ENCODE measurements around the gene RUNX1. TPM values are rescaled to one million over a fixed set of nuclear protein-coding genes. Genes with fewer than 3 reads are reported as not detected.
A peak's percentile ranks its signal among the peaks of the same experiment; 100 is the strongest.

The RUNX1 gene
- total RNA-seq, 1 experiment from 2014 or later, result 55.2 TPM

DNA sequence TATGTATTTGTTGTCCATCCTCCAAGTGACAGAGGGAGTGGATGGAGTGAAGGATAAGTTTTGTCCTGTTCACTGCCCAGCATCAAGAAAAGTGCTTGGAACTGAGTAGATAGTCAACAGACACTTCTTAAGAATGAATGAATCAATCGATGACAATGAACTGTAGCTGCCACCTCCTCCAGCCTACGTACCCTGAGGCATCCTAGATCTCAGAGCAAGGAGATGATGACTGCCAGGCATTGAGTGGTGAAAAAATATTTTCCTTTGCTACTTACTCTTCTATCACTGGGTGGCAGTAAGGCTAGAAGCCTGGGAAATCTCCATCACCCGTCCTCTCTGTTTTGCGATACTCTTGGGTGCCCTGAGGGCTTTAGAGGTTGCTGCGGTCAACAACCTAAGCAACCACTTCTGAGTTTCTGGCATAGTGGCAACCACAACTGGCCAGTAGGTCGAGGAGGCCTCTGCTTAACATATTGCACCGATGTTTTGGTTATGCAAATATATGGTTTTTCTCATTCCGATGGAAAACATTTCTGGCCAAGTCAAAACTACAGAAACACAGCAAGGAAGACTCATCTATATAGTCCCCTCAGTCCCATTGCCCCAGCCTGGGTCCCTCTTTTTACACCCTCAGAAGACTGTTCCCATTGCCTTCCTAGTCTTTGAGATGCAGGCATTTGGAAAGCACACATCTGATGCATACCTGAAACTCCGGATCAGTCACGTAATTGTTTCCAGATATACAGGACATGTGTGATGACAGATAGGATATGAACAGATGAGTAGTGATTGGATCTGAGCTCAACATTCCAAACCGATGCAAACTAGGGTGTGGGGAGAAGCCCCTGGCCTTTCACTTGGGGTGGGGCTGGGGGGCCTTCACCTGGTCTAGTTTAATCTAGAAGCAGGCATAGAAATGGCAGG is 136.8 kb downstream of the RUNX1 start:
- H3K9ac ChIP-seq (ENCODE audit: low read length), result no peak overlapping the region
- no peaks in the 10 kb centered on the region for H3K9me3 ChIP-seq (ENCODE audit: low read length)
- ChIA-PET POLR2A (ENCODE audit: unreplicated experiment) (no interaction called here), CTCF (no interaction called here)
- H3K4me1 ChIP-seq (ENCODE audit: insufficient read depth, low read length), result peaks cover 38% of the 10 kb centered on the region
- peak; percentile 33 for DNase-seq
- no peak overlapping the region for H3K4me3 ChIP-seq (ENCODE audit: low read length)
- H2AFZ ChIP-seq (ENCODE audit: low read length), result no peak overlapping the region
- no peaks in the 10 kb centered on the region for H3K27me3 ChIP-seq (ENCODE audit: low read length)
- no peaks in the 10 kb centered on the region for H3K36me3 ChIP-seq (ENCODE audit: low read depth, low read length)
- no peak for ATAC-seq
- no peaks in the 10 kb centered on the region for H4K20me1 ChIP-seq (ENCODE audit: low read length)
- no peak overlapping the region for H3K27ac ChIP-seq (ENCODE audit: low read length)
- no peaks in the 10 kb centered on the region for H3F3A ChIP-seq (ENCODE audit: low read length, unreplicated experiment)
- no TSS peak for BruUV-seq (replicated peaks)
- TF ChIP-seq EZH2phosphoT487 (IDR thresholded peaks at IDR 0.05; ENCODE audit: borderline replicate concordance, low read length), result no peak
- no peak for TF ChIP-seq EZH2 (IDR thresholded peaks at IDR 0.05; ENCODE audit: low read length, unreplicated experiment)
- peak; percentile 33; the same call in 1 of the 2 replicates for TF ChIP-seq CTCF (conservative IDR thresholded peaks at IDR 0.05; ENCODE audit: low read depth, low read length)
- no peaks in the 10 kb centered on the region for H3K9me2 ChIP-seq (replicated peaks; ENCODE audit: low read length)
- intact Hi-C loops (cut with micrococcal nuclease), result no loop called here
- no peaks in the 10 kb centered on the region for H3K79me2 ChIP-seq (ENCODE audit: low read length)
- H3K4me2 ChIP-seq (ENCODE audit: low read length), result no peak overlapping the region

- no peak overlapping the region for H3K4me2 ChIP-seq (ENCODE audit: low read length)
- no peak overlapping the region for H3K9ac ChIP-seq (ENCODE audit: low read length)
- no peaks in the 10 kb centered on the region for H3K27me3 ChIP-seq (ENCODE audit: low read length)
- H3K27ac ChIP-seq (ENCODE audit: low read length), result no peak overlapping the region
- ChIA-PET POLR2A (ENCODE audit: unreplicated experiment) (no interaction called here), CTCF (no interaction called here)
- H3F3A ChIP-seq (ENCODE audit: low read length, unreplicated experiment), result no peaks in the 10 kb centered on the region
- H3K36me3 ChIP-seq (ENCODE audit: low read depth, low read length), result no peaks in the 10 kb centered on the region
- DNase-seq, result no peak
- no peak for TF ChIP-seq CTCF (conservative IDR thresholded peaks at IDR 0.05; ENCODE audit: low read depth, low read length)
- TF ChIP-seq EZH2 (IDR thresholded peaks at IDR 0.05; ENCODE audit: low read length, unreplicated experiment), result no peak
- no peak for TF ChIP-seq EZH2phosphoT487 (IDR thresholded peaks at IDR 0.05; ENCODE audit: borderline replicate concordance, low read length)
- H4K20me1 ChIP-seq (ENCODE audit: low read length), result no peaks in the 10 kb centered on the region
- no peaks in the 10 kb centered on the region for H3K79me2 ChIP-seq (ENCODE audit: low read length)
- BruUV-seq (replicated peaks), result no TSS peak
- ATAC-seq, result no peak
- peaks cover 38% of the 10 kb centered on the region for H3K4me1 ChIP-seq (ENCODE audit: insufficient read depth, low read length)
- no peak overlapping the region for H3K4me3 ChIP-seq (ENCODE audit: low read length)
- no peak overlapping the region for H2AFZ ChIP-seq (ENCODE audit: low read length)
- intact Hi-C loops (cut with micrococcal nuclease), result no loop called here
- no peaks in the 10 kb centered on the region for H3K9me2 ChIP-seq (replicated peaks; ENCODE audit: low read length)
- H3K9me3 ChIP-seq (ENCODE audit: low read length), result no peaks in the 10 kb centered on the region
Observed at GRCh38 chr21:34911360-34911759, 137.7 kb downstream of the RUNX1 start.

DNA sequence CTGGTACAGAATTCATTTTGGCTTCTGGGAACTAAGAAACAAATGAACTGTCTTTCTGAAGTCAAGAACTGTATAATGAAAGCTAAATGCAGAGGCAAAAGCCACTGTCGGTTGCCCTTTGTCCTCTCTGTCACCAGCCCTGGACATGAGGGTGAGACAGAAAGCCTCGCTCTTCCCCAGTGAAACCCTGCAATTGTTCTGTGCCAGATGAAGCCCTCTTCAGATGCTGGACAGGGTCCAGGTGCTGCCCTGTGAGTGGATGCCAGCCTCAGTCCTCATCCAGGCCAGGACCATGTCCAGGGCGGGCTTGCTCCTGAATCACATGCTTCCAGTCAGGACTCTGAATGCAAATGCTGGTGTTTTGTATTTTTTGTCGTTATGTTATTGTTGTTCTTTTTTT is 138.7 kb downstream of the RUNX1 start:
- H3K9me2 ChIP-seq (replicated peaks; ENCODE audit: low read length), result no peaks in the 10 kb centered on the region
- no peak for DNase-seq
- H3K79me2 ChIP-seq (ENCODE audit: low read length), result no peaks in the 10 kb centered on the region
- POLR2A ChIA-PET (ENCODE audit: unreplicated experiment), result no interaction called here
- H3K4me3 ChIP-seq (ENCODE audit: low read length), result no peak overlapping the region
- intact Hi-C loops (cut with micrococcal nuclease), result no loop called here
- no peak for ATAC-seq
- CTCF ChIA-PET, result interaction anchor here (0.6 kb wide), 1 partner anchor 9 kb away, joined by 3 read pairs; no protein-coding TSS in a partner anchor
- no peak overlapping the region for H3K4me2 ChIP-seq (ENCODE audit: low read length)
- no peaks in the 10 kb centered on the region for H3K36me3 ChIP-seq (ENCODE audit: low read depth, low read length)
- peaks cover 29% of the 10 kb centered on the region for H3K4me1 ChIP-seq (ENCODE audit: insufficient read depth, low read length)
- H3K9me3 ChIP-seq (ENCODE audit: low read length), result no peaks in the 10 kb centered on the region
- no peak overlapping the region for H2AFZ ChIP-seq (ENCODE audit: low read length)
- BruUV-seq (replicated peaks), result no TSS peak
- no peaks in the 10 kb centered on the region for H3K27me3 ChIP-seq (ENCODE audit: low read length)
- H4K20me1 ChIP-seq (ENCODE audit: low read length), result no peaks in the 10 kb centered on the region
- H3K9ac ChIP-seq (ENCODE audit: low read length), result no peak overlapping the region
- TF ChIP-seq EZH2phosphoT487 (IDR thresholded peaks at IDR 0.05; ENCODE audit: borderline replicate concordance, low read length), result no peak
- TF ChIP-seq CTCF (conservative IDR thresholded peaks at IDR 0.05; ENCODE audit: low read depth, low read length), result no peak
- no peak for TF ChIP-seq EZH2 (IDR thresholded peaks at IDR 0.05; ENCODE audit: low read length, unreplicated experiment)
- H3K27ac ChIP-seq (ENCODE audit: low read length), result no peak overlapping the region
- no peaks in the 10 kb centered on the region for H3F3A ChIP-seq (ENCODE audit: low read length, unreplicated experiment)
